Measurements from ENCODE around the gene MBNL2.

Gene MBNL2

GRCh38 chr13:97276862-97277269 is 54.7 kb downstream of the MBNL2 start:
- no peak for DNase-seq

GRCh38 chr13:97278435-97279411 is 56.6 kb downstream of the MBNL2 start:
- no peak for DNase-seq

- DNase-seq = no peak
Measured at GRCh38 chr13:97279913-97280312, 57.8 kb downstream of the MBNL2 start.

- DNase-seq = no peak
Measured at GRCh38 chr13:97280478-97280877, 58.3 kb downstream of the MBNL2 start.

- no peak for DNase-seq
Measured at GRCh38 chr13:97281028-97281427, 58.9 kb downstream of the MBNL2 start.

DNA sequence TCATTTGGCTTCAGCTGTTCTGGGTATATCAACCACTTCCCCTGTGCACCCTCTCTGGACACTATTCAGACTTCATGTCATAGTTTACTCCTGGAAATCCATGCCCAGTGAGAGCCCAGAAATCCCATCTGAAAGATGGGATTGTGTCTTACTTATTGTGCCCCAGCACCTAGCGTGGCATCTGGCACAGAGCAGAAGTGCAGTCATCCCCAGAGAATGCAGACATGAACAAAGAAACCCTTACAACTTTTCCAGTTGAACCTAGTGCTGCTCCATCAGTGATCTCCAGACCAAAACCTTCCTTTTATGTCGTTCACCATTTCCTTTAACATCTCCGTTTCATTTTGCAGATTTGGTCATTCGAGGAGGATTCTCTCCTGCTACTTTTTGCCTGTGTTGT is 60.6 kb downstream of the MBNL2 start:
- DNase-seq = no peak

DNA sequence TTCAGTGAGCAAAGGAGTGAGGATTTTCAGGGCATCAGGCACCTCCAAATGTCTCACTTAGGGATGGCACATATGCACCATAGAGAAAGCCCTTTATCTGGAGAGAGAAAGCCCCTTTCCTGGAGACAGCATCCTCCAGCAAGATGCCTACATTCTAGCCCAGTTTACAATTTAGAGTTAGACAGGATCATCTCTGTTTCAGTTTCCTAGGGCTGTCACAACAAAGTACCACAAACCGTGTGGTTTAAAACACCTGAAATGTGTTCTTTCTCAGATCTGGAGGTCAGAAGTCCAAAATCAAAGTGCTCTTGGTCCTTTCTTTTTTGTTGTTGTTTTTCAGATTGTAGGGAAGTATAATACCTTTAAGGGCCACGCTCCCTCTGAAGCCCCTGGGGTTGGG is 61.8 kb downstream of the MBNL2 start:
- DNase-seq = no peak

GRCh38 chr13:97284558-97284957 is 62.4 kb downstream of the MBNL2 start:
- DNase-seq = no peak

DNA sequence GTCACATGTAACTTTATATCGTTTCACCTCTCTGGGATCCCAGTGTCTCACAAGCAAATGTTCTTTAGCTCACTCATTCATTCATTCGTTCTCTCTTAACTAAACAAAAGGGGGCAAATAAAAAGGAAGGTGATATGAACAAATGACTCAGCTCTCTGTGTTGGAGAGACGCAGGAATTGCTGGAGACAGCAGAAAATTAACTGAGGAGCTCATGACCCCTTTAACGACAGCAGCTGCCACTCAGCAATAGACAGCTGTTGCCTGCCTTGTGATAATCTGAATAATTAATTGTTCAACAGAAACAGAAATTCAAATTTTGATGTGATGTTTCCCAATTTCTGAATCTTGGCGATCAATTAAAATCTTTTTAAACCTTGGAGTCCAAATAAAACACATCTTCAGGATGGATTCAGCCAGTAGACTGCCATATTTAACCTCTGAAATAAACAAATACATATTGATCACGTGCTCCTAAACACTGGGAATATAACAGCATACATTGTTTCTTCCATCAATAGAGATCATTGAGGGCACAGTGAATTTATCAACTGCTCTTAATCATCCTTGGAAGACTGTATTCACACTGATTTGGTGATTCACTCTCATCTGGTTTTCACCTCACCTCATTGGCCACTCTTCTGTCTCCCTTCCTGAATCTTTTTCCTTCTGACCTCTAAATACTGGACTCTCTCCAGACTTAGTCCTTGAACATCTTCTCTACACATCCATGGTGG is 63.3 kb downstream of the MBNL2 start:
- no peak for DNase-seq

GRCh38 chr13:97286317-97287046 is 64.3 kb downstream of the MBNL2 start:
- no peak for DNase-seq

DNA sequence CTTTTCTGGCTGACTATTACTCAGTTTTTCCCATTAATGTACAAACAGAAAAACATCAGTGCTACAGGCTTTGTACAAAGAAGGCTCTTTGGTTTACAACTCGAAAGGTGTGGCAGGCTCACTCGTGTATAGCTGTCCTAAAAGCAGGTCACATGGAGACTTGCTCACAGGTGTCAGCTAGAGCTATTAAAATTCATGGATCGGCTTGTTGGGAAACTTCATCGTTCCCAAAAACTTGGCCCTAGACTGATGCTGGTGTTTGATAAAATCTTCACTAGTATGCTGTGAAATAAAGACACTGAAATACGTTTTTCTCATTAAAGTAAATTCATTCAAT is 64.9 kb downstream of the MBNL2 start:
- no peak for DNase-seq

DNA sequence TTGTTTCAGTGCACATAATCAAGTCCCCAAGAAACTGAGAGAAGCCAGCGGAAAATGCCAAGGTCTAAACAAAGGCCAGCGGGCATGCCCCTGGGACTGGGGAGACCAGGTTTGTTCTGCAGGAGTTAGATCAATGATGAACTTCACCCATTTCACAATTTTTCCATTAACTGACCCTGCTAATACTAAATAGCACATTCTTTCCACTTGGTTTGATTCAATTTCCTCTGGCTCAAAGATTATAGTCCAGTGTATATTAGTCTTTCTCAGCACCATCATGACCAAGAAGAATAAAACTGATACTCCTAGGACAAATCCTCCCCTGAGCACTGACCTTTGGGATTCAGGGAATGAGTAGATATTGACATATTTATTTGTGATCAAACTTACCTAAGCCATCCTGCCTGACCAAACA is 66.4 kb downstream of the MBNL2 start:
- DNase-seq = no peak

DNA sequence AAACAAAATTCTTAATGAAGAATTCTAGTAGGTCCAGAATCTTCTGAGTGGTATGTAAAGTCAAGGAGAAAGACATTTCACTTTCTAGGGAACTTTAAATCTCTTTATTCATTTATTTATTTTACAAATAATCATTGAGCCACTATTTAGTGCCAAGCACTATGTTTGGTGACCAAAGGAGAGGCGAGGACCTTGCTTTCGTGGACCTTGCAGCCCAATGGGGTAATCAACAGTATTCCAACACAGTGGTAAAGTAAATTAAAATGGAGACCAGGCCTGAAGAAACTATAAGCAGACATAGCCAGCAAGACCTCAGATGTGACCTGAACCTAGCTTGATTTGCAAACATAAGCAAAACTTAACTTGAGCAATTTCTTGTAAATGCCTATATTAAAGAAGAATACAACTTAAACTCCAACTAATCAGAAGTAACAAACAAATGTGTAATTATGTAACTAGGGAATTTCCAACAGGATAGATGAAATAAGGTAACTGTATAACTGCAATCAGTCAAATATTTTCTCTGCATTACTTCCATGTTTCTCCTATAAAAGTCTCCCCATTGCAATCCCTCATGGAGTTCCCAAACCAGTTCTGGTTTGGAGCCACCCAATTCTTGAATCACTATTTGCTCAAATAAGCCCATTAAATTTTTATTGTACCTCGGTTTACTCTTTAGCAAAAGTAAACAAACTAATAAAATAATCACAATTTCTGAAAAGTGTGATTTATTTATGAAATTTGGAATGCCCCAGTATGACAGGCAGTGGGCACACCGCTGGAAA is 67.6 kb downstream of the MBNL2 start:
- no peak for DNase-seq

- DNase-seq = no peak
Measured at GRCh38 chr13:97295283-97296182, 73.4 kb downstream of the MBNL2 start.

- DNase-seq = no peak
Measured at GRCh38 chr13:97296740-97297139, 74.6 kb downstream of the MBNL2 start.

GRCh38 chr13:97298816-97299215 is 76.7 kb downstream of the MBNL2 start:
- no peak for DNase-seq

GRCh38 chr13:97300871-97301270 is 78.7 kb downstream of the MBNL2 start:
- no peak for DNase-seq

DNA sequence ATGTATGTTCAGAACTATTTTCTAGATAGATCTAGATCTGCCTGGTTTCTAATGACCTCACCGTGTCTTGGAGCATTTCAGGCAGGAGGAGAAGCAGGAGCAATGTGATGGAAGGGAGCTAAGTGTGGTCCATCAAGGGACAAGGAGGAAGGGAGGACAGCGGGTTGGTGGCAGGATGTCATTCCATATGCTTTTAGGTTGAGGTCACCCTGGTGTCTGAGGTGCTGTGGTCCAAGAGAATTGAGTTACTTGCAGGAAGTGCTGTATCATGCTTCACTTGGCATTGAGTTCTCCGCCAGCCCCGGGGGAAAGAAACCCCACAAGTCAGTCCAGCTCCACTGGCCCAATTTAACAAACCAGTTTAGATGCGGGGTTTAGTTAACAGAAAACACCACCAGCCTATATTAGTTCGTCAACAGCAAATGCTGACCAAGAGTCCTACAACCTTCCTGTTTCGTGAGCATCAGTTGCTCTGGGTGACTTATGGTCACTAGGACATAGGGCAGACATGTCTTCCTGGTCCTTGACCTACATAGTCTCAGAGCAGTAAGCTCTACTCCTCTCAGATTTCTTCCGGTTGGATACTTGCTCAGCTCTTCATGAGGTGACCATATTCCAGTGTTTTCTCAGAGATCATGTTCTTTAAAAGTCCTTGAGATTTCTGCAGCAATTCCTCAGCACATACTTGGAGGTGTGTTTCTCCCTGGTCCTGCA is 79.4 kb downstream of the MBNL2 start:
- no peak for DNase-seq

GRCh38 chr13:97302611-97303010 is 80.5 kb downstream of the MBNL2 start:
- no peak for DNase-seq

- DNase-seq = no peak
Measured at GRCh38 chr13:97306106-97306505, 84.0 kb downstream of the MBNL2 start.

DNA sequence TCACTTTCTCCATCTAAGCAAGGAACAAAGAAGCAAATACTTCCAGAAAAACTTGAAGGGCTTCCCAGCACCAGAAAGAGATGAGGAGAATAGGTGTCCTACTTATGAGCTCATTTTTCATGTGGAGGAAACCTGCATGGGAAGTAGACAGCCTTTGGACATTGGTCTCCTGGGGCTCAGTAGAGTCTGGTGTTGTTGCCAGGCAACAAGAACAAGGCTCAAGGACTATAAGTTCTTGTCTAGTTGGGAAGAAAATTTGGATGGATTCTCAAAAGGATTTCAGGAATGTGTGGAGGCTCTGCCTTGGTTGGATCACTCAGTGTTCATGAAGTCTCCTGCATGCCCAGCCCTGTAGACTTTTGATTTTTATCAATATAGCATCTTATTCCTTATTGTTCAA is 84.5 kb downstream of the MBNL2 start:
- no peak for DNase-seq

All from activated CD4-positive, alpha-beta T cell treated with anti-CD3 and anti-CD28 coated beads, Interleukin-2, amount 50 U/mL, for 48 hours (primary cell).